OCI-LY7 (cell line): ENCODE results near the gene OR6Y1.

Experiments used
- EZH2phosphoT487 ChIP-seq: fragments of 200-600 bp; sonication (generic); IDR thresholded peaks from 2 replicates; pipeline ENCODE4 v1.6.1; 2018; ENCODE audit warnings: low read depth, borderline replicate concordance, mild to moderate bottlenecking, mixed run types, antibody characterized with exemption, low read length, moderate library complexity, mixed read lengths
- TF ChIP-seq, protein P1 (sequence below): fragments of 200-600 bp; sonication (generic); conservative IDR thresholded peaks from 2 replicates; pipeline ENCODE4 v1.5.1; 2014; ENCODE audit warnings: mild to moderate bottlenecking, antibody characterized with exemption, low read length, moderate library complexity, mixed read lengths

DNA sequence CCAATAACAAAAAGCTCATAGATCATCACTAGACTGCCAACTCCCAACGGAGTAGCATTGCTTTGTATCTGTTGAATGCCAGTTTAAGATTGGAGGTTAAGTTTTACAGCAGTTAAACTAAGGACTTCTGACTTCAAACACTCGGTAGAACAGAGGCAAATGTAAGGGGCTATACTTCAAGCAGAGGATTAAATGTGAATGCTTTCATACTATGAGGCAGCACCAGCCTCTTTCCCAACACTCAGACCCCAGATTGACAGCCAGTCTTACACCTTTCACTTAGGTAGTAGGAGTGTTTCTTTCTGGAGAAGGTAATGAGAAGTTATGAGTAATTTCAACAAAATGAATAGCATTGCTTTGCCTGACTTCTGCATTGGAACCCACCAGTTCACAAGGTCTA is 59.4 kb downstream of the OR6Y1 start:
- TF ChIP-seq, protein P1, sequence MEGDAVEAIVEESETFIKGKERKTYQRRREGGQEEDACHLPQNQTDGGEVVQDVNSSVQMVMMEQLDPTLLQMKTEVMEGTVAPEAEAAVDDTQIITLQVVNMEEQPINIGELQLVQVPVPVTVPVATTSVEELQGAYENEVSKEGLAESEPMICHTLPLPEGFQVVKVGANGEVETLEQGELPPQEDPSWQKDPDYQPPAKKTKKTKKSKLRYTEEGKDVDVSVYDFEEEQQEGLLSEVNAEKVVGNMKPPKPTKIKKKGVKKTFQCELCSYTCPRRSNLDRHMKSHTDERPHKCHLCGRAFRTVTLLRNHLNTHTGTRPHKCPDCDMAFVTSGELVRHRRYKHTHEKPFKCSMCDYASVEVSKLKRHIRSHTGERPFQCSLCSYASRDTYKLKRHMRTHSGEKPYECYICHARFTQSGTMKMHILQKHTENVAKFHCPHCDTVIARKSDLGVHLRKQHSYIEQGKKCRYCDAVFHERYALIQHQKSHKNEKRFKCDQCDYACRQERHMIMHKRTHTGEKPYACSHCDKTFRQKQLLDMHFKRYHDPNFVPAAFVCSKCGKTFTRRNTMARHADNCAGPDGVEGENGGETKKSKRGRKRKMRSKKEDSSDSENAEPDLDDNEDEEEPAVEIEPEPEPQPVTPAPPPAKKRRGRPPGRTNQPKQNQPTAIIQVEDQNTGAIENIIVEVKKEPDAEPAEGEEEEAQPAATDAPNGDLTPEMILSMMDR, result no peak
- no peak for TF ChIP-seq EZH2phosphoT487
